ENCODE results near the gene SLC26A8. TPM values are rescaled to one million over a fixed set of nuclear protein-coding genes. Genes with fewer than 3 reads are reported as not detected.

SLC26A8 gene
- total RNA-seq, 1 experiment from 2014 or later, result not detected

GRCh38 chr6:36071281-36071680 is 46.8 kb upstream of the SLC26A8 start:
- BruUV-seq (replicated peaks), result no TSS peak
- Histone ChIP-seq H3K79me2 (ENCODE audit: insufficient read depth, low read length) (peaks cover 46% of the 10 kb centered on the region), H3K9me2 (ENCODE audit: insufficient read depth) (no peaks in the 10 kb centered on the region), H2AFZ (ENCODE audit: low read depth, low read length, poor library complexity, severe bottlenecking) (no peak overlapping the region), H3K27ac (ENCODE audit: low read depth, low read length) (no peak overlapping the region), H4K20me1 (ENCODE audit: insufficient read depth) (no peaks in the 10 kb centered on the region), H3K9ac (ENCODE audit: low read length) (no peak overlapping the region), H3K4me3 (replicated peaks in 1 of 2; ENCODE audit: low read depth in 1 of 2, low read length in 2 of 2) (no peak overlapping the region), H3K36me3 (ENCODE audit: control insufficient read depth in 1 of 2, insufficient read depth in 2 of 2, low read length in 2 of 2) (no peaks in the 10 kb centered on the region), H3K9me3 (ENCODE audit: control insufficient read depth in 1 of 2, insufficient read depth in 1 of 2, low read depth in 1 of 2, low read length in 2 of 2) (no peaks in the 10 kb centered on the region), H3K4me2 (ENCODE audit: low read length) (no peak overlapping the region), H3K27me3 (ENCODE audit: insufficient read depth, low read length) (no peaks in the 10 kb centered on the region), H3K4me1 (ENCODE audit: control insufficient read depth in 1 of 2, insufficient read depth in 2 of 2, low read length in 2 of 2) (no peaks in the 10 kb centered on the region)
- ChIA-PET CTCF (no interaction called here), RAD21 (ENCODE audit: low non-redundant PET in 1 of 2, low total read pairs in 2 of 2, uncharacterized antibody in 2 of 2, unreplicated experiment in 2 of 2) (no interaction called here), POLR2A (no interaction called here)
- no peak for DNase-seq (ENCODE audit: low read depth, low spot score)
- ATAC-seq, result no peak
- intact Hi-C loops (cut with micrococcal nuclease), result no loop called here
- TF ChIP-seq EZH2 (IDR thresholded peaks at IDR 0.05) (no peak), REST (IDR thresholded peaks at IDR 0.05; ENCODE audit: low read depth) (no peak), FOSL1 (IDR thresholded peaks at IDR 0.05; ENCODE audit: low read depth) (no peak), EGR1 (IDR thresholded peaks at IDR 0.05; ENCODE audit: low read depth) (no peak), ATF3 (IDR thresholded peaks at IDR 0.05) (no peak), MAX (IDR thresholded peaks at IDR 0.05) (no peak), CEBPB (IDR thresholded peaks at IDR 0.05; ENCODE audit: low read depth) (no peak), ELF1 (IDR thresholded peaks at IDR 0.05; ENCODE audit: borderline replicate concordance, low read depth) (no peak), SIN3A (IDR thresholded peaks at IDR 0.05; ENCODE audit: low read depth) (no peak), ZFX (IDR thresholded peaks at IDR 0.05) (no peak)

Data from HCT116 (cell line).